HFF-Myc (cell line): ENCODE measurements around the gene ZNF836.

ENCODE experiments used
- DNase-seq: peaks from one replicate; pipeline ENCODE4 v3.0.0-alpha.2; 2011; ENCODE audit warnings: low read depth; ENCODE audit errors: extremely low read depth
- H3K4me3 ChIP-seq: replicated peaks from 2 replicates; pipeline ENCODE4 v1.5.1; 2011; ENCODE audit warnings: low read depth, mild to moderate bottlenecking, control low read depth, low read length
- TF ChIP-seq, protein P1 (sequence below): IDR thresholded peaks from 2 replicates; pipeline ENCODE4 v1.5.1; 2012; ENCODE audit warnings: mild to moderate bottlenecking, low read depth, low read length, control low read depth; ENCODE audit errors: missing control alignments

ZNF836 gene

DNA sequence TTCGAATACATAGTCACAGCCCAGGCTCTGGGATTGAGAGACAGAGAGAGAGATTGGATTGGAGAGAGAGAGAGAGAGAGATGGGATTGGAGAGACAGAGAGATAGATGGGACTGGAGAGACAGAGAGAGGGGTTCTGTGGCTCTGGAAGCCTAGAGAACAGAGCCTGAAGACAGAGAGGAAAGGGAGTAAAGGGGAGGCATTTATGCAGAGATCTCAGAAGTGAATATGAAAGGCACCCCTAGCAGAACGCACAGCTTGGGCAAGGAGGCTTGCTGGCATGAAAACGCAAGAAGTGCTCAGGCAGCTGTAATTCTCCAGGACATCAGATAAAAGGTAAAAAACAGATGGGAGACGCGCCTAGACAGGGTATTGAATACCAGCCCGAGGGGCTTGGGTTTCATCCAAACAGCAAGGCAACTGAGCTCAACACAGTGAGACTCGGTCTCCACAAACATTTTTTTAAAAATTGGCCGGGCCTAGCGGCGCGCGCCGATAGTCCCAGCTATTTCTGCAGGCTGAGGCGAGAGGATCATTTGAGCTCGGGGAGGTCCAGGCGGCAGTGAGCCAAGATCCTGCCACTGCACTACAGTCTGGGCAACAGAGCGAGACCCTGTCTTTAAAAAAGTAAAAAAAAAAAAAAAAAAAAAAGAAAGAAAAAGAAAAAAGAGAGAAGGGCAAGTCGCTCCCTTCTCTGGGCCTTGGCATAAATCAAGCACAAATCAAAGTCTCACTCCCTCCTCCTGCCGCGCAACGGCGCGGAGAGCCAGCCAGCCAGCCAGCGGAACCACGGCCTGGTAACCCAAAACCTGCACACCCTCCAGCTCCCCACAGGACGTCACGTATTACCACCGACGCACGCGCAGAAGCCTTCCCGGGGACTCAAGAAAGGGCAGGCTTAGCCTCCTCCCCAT, 17.7 kb upstream of the ZNF836 start:
- peak overlapping the region; percentile 35 for H3K4me3 ChIP-seq
- TF ChIP-seq, protein P1, sequence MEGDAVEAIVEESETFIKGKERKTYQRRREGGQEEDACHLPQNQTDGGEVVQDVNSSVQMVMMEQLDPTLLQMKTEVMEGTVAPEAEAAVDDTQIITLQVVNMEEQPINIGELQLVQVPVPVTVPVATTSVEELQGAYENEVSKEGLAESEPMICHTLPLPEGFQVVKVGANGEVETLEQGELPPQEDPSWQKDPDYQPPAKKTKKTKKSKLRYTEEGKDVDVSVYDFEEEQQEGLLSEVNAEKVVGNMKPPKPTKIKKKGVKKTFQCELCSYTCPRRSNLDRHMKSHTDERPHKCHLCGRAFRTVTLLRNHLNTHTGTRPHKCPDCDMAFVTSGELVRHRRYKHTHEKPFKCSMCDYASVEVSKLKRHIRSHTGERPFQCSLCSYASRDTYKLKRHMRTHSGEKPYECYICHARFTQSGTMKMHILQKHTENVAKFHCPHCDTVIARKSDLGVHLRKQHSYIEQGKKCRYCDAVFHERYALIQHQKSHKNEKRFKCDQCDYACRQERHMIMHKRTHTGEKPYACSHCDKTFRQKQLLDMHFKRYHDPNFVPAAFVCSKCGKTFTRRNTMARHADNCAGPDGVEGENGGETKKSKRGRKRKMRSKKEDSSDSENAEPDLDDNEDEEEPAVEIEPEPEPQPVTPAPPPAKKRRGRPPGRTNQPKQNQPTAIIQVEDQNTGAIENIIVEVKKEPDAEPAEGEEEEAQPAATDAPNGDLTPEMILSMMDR = no peak
- DNase-seq = no peak

DNA sequence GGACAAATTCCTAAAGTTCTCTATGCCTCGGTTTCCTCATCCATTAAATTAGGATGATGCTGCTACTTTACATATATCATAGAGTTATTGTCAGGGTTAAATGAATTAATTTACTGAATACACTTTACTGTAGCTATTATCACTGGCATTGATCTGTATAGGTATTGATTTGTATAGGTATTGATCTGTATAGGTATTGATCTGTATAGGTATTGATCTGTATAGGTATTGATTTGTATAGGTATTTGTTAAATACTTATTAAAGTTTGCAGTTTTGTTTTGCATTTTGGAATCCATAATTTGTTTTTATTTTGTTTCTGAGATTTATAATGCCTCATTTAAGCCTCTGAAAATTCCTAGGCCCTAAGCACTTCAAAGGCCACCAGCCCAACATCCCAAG, 16.0 kb upstream of the ZNF836 start:
- no peak for DNase-seq
- no peak overlapping the region for H3K4me3 ChIP-seq
- TF ChIP-seq, protein P1 = no peak

DNA sequence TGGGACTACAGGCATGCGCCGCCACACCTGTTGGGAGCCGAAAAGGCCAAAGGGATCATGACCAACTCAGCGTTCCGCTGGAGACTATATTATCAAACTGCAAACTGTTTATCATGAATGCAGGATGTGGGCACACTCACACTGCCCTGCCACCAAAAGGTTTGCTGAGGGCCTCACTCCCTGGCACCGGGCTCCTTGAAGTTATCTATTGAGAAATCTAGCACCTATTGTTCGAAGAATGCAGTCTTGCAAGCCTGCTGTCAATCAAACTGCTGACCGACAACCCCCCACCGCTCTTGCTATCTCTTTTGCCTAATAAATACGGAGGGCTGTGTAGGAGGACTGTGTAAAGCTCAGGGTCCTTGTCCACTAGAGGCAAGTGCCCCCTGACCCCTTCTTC, 5.2 kb upstream of the ZNF836 start:
- TF ChIP-seq, protein P1 = no peak
- no peak for DNase-seq
- no peak overlapping the region for H3K4me3 ChIP-seq

DNA sequence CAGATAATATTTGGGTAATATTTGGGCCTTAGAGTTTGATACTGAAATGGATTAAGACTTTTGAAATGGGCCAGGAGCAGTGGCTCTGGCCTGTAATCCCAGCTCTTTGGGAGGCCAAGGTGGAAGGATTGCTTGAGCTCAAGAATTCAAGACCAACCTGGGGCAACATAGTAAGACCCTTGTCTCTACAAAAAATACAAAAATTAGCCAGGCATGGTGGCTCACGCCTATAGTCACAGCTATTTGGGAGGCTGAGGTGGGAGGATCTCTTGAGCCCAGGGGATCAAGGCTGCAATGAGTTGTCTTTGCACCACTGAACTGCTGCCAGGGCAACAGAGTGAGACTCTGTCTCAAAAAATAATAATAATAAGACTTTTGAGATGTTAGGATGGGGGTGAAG, 926 bp upstream of the ZNF836 start:
- H3K4me3 ChIP-seq = no peak overlapping the region
- DNase-seq = no peak
- TF ChIP-seq, protein P1 = no peak

DNA sequence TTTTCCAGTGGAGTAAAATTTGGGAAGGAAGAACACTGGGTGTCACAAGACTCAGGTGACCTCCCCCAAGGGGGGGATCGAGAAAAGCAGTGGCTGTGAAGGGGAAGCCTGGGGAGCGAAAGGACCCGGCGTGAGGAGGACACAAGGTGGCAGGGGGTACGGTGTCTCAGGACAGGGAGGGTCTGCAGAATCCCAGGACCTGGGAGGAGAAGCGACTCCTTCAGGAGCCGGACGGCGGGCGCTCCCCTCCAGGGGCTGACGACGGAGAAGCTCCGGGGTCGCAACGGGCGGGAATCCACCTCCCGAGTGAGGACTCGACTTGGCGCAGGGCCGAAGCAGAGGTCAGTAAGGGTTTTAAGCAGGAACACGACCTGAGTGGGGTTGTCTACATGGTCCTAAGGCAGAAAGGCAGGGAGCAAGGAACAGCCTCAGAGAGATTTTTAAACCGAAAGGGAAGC, 529 bp downstream of the ZNF836 start:
- peak overlapping the region; percentile 83 for H3K4me3 ChIP-seq
- TF ChIP-seq, protein P1 = no peak
- no peak for DNase-seq

DNA sequence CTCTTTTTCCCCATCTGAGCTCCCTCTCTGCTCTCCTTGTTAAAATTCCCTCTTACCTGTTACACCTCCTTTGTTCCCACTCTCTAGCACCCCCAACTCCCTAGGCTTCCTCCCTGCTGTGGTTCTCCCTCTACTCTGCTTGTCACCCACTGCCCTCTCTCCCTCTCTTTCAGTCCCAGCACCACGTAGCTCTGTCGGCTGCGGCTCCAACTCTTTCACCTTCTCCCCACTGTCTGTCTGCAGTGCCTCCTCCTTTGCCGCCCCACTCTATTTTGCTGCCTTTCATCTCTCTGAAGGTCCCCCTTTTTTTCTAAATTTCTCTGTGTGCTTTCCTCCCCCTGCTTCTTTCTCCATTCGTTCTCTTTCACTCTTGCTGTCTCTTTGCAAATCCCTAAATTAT, 1.1 kb downstream of the ZNF836 start:
- H3K4me3 ChIP-seq = peak overlapping the region; percentile 83
- DNase-seq = no peak
- TF ChIP-seq, protein P1 = no peak
